Smooth muscle cell (in vitro differentiated cells): ENCODE measurements around the gene PUS10. TPM values are rescaled to one million over a fixed set of nuclear protein-coding genes. Genes with fewer than 3 reads are reported as not detected.
"Not testable (repeated sequence)": the region's sequence is repeated elsewhere in the genome, so short reads cannot be mapped to it uniquely, and the experiment has no call there.

ENCODE experiments used
- DNase-seq: peaks from one replicate; lab custom pipeline; 2025; ENCODE audit not compliant: unreplicated experiment; lab: John Stamatoyannopoulos, UW
- H2AFZ ChIP-seq: fragments of 200-600 bp; sonication (generic); 2 replicates; pipeline ENCODE4 v1.6.0; 2016; ENCODE audit warnings: antibody characterized with exemption, low read depth, mild to moderate bottlenecking
- H3F3A ChIP-seq: fragments of 200-600 bp; sonication (generic); 2 replicates; pipeline ENCODE4 v1.6.0; 2017; ENCODE audit warnings: antibody characterized with exemption, low read depth
- H3K27ac ChIP-seq: fragments of 200-600 bp; sonication (generic); 2 replicates; pipeline ENCODE4 v1.5.1; 2016; ENCODE audit warnings: low read depth, mild to moderate bottlenecking
- H3K27me3 ChIP-seq: fragments of 200-600 bp; sonication (generic); 2 replicates; pipeline ENCODE4 v1.6.1; 2016; ENCODE audit warnings: low read depth, mild to moderate bottlenecking
- H3K36me3 ChIP-seq: fragments of 200-600 bp; sonication (generic); 2 replicates; pipeline ENCODE4 v1.5.1; 2016; ENCODE audit warnings: low read depth
- H3K4me1 ChIP-seq: fragments of 200-600 bp; sonication (generic); 2 replicates; pipeline ENCODE4 v1.5.1; 2016; ENCODE audit warnings: low read depth
- H3K4me2 ChIP-seq: fragments of 200-600 bp; sonication (generic); 2 replicates; pipeline ENCODE4 v1.6.0; 2016; ENCODE audit warnings: mild to moderate bottlenecking
- H3K4me3 ChIP-seq: fragments of 200-600 bp; sonication (generic); 2 replicates; pipeline ENCODE4 v1.5.1; 2016; ENCODE audit warnings: mild to moderate bottlenecking
- H3K79me2 ChIP-seq: fragments of 200-600 bp; sonication (generic); 2 replicates; pipeline ENCODE4 v1.6.0; 2016; ENCODE audit warnings: low read depth, mild to moderate bottlenecking
- H3K9ac ChIP-seq: fragments of 200-600 bp; sonication (generic); 2 replicates; pipeline ENCODE4 v1.6.0; 2016; ENCODE audit warnings: low read depth
- H3K9me3 ChIP-seq: fragments of 200-600 bp; sonication (generic); replicated peaks from 2 replicates; pipeline ENCODE4 v1.5.1; 2016; ENCODE audit warnings: low read depth
- H4K20me1 ChIP-seq: fragments of 200-600 bp; sonication (generic); 2 replicates; pipeline ENCODE4 v1.6.0; 2016; ENCODE audit warnings: low read depth
- CTCF ChIP-seq: fragments of 200-600 bp; sonication (generic); IDR thresholded peaks from 2 replicates; pipeline ENCODE4 v1.5.1; 2017; ENCODE audit warnings: borderline replicate concordance, mild to moderate bottlenecking, antibody characterized with exemption; ENCODE audit not compliant: insufficient read depth, poor library complexity, severe bottlenecking
- WGBS: methylation state at CpG from one replicate; pipeline ENCODE4 v1.1.7; 2016; ENCODE audit warnings: low lambda C conversion rate; 5-methylcytosine and 5-hydroxymethylcytosine counted together
- polyA plus RNA-seq: library from polyadenylated mRNA; unstranded; fragments of >200 nt; fragmentation: Nextera tagmentation; extraction: Ambion mirVana; gene quantifications from 2 replicates; pipeline ENCODE4 v1.2.1, GENCODE V29; 2016
- total RNA-seq: library from RNA; depleted of rRNA; stranded (reverse); fragments of >200 nt; gene quantifications from 2 replicates; pipeline ENCODE4 v1.2.3, GENCODE V29; 2014

Gene PUS10
- total and polyA plus RNA-seq, 2 experiments from 2014 or later, result 3.3 to 6.3 TPM

- 90% methylated on average over 5 of the region's 5 CpGs for WGBS
Measured at GRCh38 chr2:60936757-60937156, 81.3 kb downstream of the PUS10 start.

GRCh38 chr2:60934165-60934722, 83.8 kb downstream of the PUS10 start:
- no peaks in the 10 kb centered on the region for H3K27me3 ChIP-seq
- H3F3A ChIP-seq, result no peaks in the 10 kb centered on the region
- H2AFZ ChIP-seq, result no peak overlapping the region
- no peaks in the 10 kb centered on the region for H3K4me1 ChIP-seq
- no peaks in the 10 kb centered on the region for H3K36me3 ChIP-seq
- no peaks in the 10 kb centered on the region for H3K79me2 ChIP-seq
- no peak for DNase-seq
- no peak overlapping the region for H3K27ac ChIP-seq
- H3K4me3 ChIP-seq, result no peak overlapping the region
- no peak overlapping the region for H3K4me2 ChIP-seq
- no peak for TF ChIP-seq CTCF
- 99% methylated on average over 2 of the region's 2 CpGs for WGBS
- H3K9me3 ChIP-seq, result no peaks in the 10 kb centered on the region
- H3K9ac ChIP-seq, result no peak overlapping the region
- H4K20me1 ChIP-seq, result no peaks in the 10 kb centered on the region

More at GRCh38 chr2:60936757-60937156, 81.3 kb downstream of the PUS10 start:
- no peaks in the 10 kb centered on the region for H3F3A ChIP-seq
- no peaks in the 10 kb centered on the region for H3K36me3 ChIP-seq
- H3K4me3 ChIP-seq, result no peak overlapping the region
- TF ChIP-seq CTCF, result no peak
- no peaks in the 10 kb centered on the region for H3K79me2 ChIP-seq
- DNase-seq, result no peak
- H3K27me3 ChIP-seq, result no peaks in the 10 kb centered on the region
- no peaks in the 10 kb centered on the region for H3K4me1 ChIP-seq
- H3K4me2 ChIP-seq, result no peak overlapping the region
- H3K27ac ChIP-seq, result no peak overlapping the region
- H2AFZ ChIP-seq, result no peak overlapping the region
- no peaks in the 10 kb centered on the region for H3K9me3 ChIP-seq
- no peak overlapping the region for H3K9ac ChIP-seq
- no peaks in the 10 kb centered on the region for H4K20me1 ChIP-seq

DNA sequence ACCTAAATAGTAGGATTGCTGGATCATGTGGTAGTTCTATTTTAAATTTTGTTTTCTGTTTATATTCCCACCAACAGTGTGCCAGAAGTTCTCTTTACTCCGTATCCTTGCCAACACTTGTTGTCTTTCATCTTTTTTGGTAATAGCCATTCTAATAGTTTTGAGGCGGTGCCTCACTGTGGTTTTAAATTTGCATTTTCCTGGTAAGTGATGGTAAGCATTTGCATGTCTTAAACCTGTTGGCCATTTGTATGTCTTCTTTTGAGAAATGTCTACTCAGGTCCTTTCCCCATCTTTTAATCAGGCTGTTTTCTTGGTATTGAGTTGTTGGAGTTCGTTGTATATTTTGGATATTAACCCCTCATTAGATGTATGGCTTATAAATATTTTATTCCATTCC, 85.1 kb downstream of the PUS10 start:
- H3K27me3 ChIP-seq, result no peaks in the 10 kb centered on the region
- TF ChIP-seq CTCF, result no peak
- H3K9me3 ChIP-seq, result no peaks in the 10 kb centered on the region
- no peak overlapping the region for H3K4me2 ChIP-seq
- DNase-seq, result no peak
- H3K36me3 ChIP-seq, result no peaks in the 10 kb centered on the region
- no peaks in the 10 kb centered on the region for H4K20me1 ChIP-seq
- H3K9ac ChIP-seq, result no peak overlapping the region
- no peak overlapping the region for H2AFZ ChIP-seq
- no peaks in the 10 kb centered on the region for H3F3A ChIP-seq
- H3K79me2 ChIP-seq, result no peaks in the 10 kb centered on the region
- no peak overlapping the region for H3K4me3 ChIP-seq
- H3K27ac ChIP-seq, result no peak overlapping the region
- H3K4me1 ChIP-seq, result no peaks in the 10 kb centered on the region
- WGBS, result 95% methylated on average over 3 of the region's 3 CpGs

DNA sequence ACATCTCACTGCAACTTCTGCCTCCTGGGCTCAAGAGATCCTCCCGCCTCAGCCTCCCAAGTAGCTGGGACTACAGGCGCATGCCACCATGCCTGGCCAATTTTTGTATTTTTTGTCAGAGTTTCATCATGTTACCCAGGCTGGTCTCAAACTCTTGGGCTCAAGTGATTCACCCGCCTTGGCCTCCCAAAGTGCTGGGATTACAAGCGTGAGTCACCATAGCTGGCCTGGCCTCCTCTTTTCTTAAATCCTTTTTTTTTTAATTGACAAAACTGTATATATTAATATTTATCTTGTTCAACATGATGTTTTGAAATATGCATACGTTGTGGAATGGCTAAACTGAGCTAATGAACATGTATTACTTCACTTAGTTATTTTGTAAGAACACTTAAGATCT, 86.0 kb downstream of the PUS10 start:
- not testable (repeated sequence) for H3K4me3 ChIP-seq, H3K4me1 ChIP-seq, DNase-seq, H3K36me3 ChIP-seq, H3K27ac ChIP-seq, H3K27me3 ChIP-seq, H3K4me2 ChIP-seq, H3K9me3 ChIP-seq, H4K20me1 ChIP-seq, H3K9ac ChIP-seq, H3K79me2 ChIP-seq, H2AFZ ChIP-seq, H3F3A ChIP-seq
- 94% methylated on average over 5 of the region's 5 CpGs for whole genome bisulfite sequencing
